BLaER1 treated with 17β-estradiol and CSF1 and Interleukin-3, amounts not matched to agents 10 nM and 100 nM (cell line): ENCODE data around the gene C19orf47.

Experiments used
- H3K27ac ChIP-seq, 11 experiments: shearing (Covaris generic); formaldehyde crosslinking; 2 replicates each; pipeline ENCODE4 v1.8.1; 2022
- H3K27me3 ChIP-seq, 11 experiments: shearing (Covaris generic); formaldehyde crosslinking; 2 replicates each; pipeline ENCODE4 v1.8.1; 2022
- H3K36me3 ChIP-seq, 11 experiments: shearing (Covaris generic); formaldehyde crosslinking; 2 replicates each; pipeline ENCODE4 v1.8.1; 2022
- H3K4me1 ChIP-seq, 10 experiments: shearing (Covaris generic); formaldehyde crosslinking; 2 replicates each; pipeline ENCODE4 v1.8.1; 2022
- H3K4me2 ChIP-seq, 11 experiments: shearing (Covaris generic); formaldehyde crosslinking; 2 replicates each; pipeline ENCODE4 v1.8.1; 2022
- H3K4me3 ChIP-seq, 10 experiments: shearing (Covaris generic); formaldehyde crosslinking; 2 replicates each; pipeline ENCODE4 v1.8.1; 2022
- H3K9ac ChIP-seq, 11 experiments: shearing (Covaris generic); formaldehyde crosslinking; 2 replicates each; pipeline ENCODE4 v1.8.1; 2022
- H3K9me3 ChIP-seq, 11 experiments: shearing (Covaris generic); formaldehyde crosslinking; replicated peaks in 1 of 11; 2 replicates each; pipeline ENCODE4 v1.8.1; 2022
- H4K20me1 ChIP-seq, 11 experiments: shearing (Covaris generic); formaldehyde crosslinking; 2 replicates each; pipeline ENCODE4 v1.8.1; 2022
- Cebpa-rat ChIP-seq, 11 experiments: shearing (Covaris generic); IDR thresholded peaks; 2 replicates each; pipeline ENCODE4 v1.8.1; 2022

Gene C19orf47

DNA sequence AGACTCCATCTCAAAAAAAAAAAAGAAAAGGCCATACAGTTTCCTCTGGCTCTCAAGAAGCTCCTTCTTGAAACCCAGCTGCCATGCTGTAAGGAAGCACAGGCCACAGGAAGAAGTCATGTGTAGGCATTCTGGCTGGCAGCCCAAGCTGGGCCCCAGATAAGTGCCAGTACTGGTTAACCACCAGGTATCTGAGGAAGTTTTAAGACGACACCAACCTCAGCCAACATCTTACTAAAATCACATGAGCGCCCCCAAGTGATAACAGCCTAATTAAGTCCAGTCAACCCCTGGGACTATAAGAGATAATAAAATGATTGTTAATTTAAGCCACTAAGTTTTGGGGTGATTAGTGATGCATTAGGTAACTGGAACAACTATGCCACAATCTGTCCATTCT, 35.7 kb downstream of the C19orf47 start:
- Histone ChIP-seq H3K4me2 (peak overlapping the region in 1 of 11 experiments; percentile 6; a peak in 2 of 22 replicates), H3K27me3 (no peaks in the 10 kb centered on the region), H3K27ac (no peak overlapping the region), H3K9ac (no peak overlapping the region), H4K20me1 (0 out of 22 replicates have a peak, but pooled peaks cover 0 to 3% (median 0%) of the 10 kb centered on the region in 11 experiments), H3K4me3 (no peak overlapping the region), H3K4me1 (peaks cover 13 to 32% (median 24%) of the 10 kb centered on the region in 10 experiments; a peak in 19 of 20 replicates), H3K9me3 (peaks cover 0 to 22% (median 9%) of the 10 kb centered on the region in 11 experiments; a peak in 11 of 22 replicates), H3K36me3 (peaks cover 8 to 38% (median 21%) of the 10 kb centered on the region in 11 experiments; a peak in 16 of 22 replicates)
- TF ChIP-seq Cebpa-rat (IDR thresholded peaks at IDR 0.05), result no peak

DNA sequence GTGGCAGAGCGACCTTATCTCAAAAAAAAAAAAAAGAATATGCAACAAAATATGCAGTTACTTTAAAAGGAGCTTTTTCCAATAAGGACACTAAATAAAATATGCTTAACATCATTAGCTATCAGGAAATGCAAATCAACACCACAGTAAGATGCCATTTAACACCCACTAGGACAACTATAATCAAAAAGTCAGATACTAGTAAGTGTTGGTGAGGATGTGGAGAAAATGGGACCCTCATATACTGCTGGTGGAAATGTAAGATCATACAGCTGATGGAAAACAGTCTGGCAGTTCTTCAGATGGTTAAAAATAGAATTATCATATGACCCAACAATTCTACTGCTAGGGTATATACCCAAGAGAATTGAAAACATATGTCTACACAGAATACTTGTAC, 38.5 kb downstream of the C19orf47 start:
- Histone ChIP-seq H3K4me3 (no peak overlapping the region), H4K20me1 (no peaks in the 10 kb centered on the region), H3K27me3 (no peaks in the 10 kb centered on the region), H3K4me2 (no peak overlapping the region), H3K4me1 (peaks cover 12 to 35% (median 26%) of the 10 kb centered on the region in 10 experiments), H3K9me3 (peaks cover 0 to 22% (median 9%) of the 10 kb centered on the region in 11 experiments; a peak in 11 of 22 replicates), H3K36me3 (peaks cover 0 to 18% (median 11%) of the 10 kb centered on the region in 11 experiments; a peak in 7 of 22 replicates), H3K9ac (no peak overlapping the region), H3K27ac (no peak overlapping the region)
- TF ChIP-seq Cebpa-rat (IDR thresholded peaks at IDR 0.05), result no peak

DNA sequence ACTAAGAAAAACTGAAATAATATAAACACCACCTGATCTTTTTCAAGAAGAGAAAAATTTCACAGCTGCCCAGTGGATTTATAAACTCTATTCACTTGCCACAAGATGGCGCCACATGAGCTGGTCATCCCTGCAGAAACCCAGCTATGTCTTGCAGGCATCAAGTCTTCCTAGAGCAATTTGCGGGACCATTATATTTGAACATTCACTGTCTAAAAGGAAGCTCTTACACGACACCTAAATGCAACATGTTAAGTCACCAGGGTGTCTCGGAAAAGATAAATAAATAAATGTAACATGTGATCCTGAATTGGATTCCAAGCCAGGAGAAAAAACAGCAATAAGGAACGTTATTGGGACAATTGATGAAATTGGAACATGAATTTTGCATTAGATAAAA, 42.8 kb downstream of the C19orf47 start:
- Histone ChIP-seq H4K20me1 (no peaks in the 10 kb centered on the region), H3K9ac (no peak overlapping the region)
- TF ChIP-seq Cebpa-rat (IDR thresholded peaks at IDR 0.05), result no peak

GRCh38 chr19:40304306-40304705, 43.9 kb downstream of the C19orf47 start:
- peak overlapping the region in 8 of 11 experiments; percentile 2 to 24 (median 18); a peak in 7 of 22 replicates for H3K9ac ChIP-seq
- H3K4me3 ChIP-seq, result no peak overlapping the region
- no peak overlapping the region for H3K27ac ChIP-seq

More for the DNA sequence above, 42.8 kb downstream of the C19orf47 start:
- Histone ChIP-seq H3K27ac (no peak overlapping the region), H3K4me2 (0 out of 22 replicates have a peak overlapping the region, but pooled peaks of 1 of the 11 experiments have one; percentile 8), H3K36me3 (no peaks in the 10 kb centered on the region), H3K4me3 (no peak overlapping the region), H3K4me1 (peaks cover 10 to 32% (median 29%) of the 10 kb centered on the region in 10 experiments), H3K27me3 (no peaks in the 10 kb centered on the region), H3K9me3 (no peaks in the 10 kb centered on the region)

GRCh38 chr19:40303765-40304164, 44.4 kb downstream of the C19orf47 start:
- no peak for TF ChIP-seq Cebpa-rat (IDR thresholded peaks at IDR 0.05)
- Histone ChIP-seq H4K20me1 (no peaks in the 10 kb centered on the region), H3K9ac (0 out of 22 replicates have a peak overlapping the region, but pooled peaks of 1 of the 11 experiments have one; percentile 24), H3K27ac (no peak overlapping the region), H3K4me1 (peaks cover 10 to 30% (median 28%) of the 10 kb centered on the region in 10 experiments), H3K9me3 (no peaks in the 10 kb centered on the region), H3K27me3 (no peaks in the 10 kb centered on the region), H3K4me2 (peak overlapping the region in 2 of 11 experiments; percentile 31 to 54; a peak in 4 of 22 replicates), H3K4me3 (no peak overlapping the region), H3K36me3 (no peaks in the 10 kb centered on the region)

More at GRCh38 chr19:40304306-40304705, 43.9 kb downstream of the C19orf47 start:
- H3K4me2 ChIP-seq, result peak overlapping the region in 7 of 11 experiments; percentile 1 to 54 (median 31); a peak in 11 of 22 replicates
- H4K20me1 ChIP-seq, result no peaks in the 10 kb centered on the region
- H3K27me3 ChIP-seq, result no peaks in the 10 kb centered on the region
- H3K4me1 ChIP-seq, result peaks cover 10 to 31% (median 28%) of the 10 kb centered on the region in 10 experiments
- H3K36me3 ChIP-seq, result no peaks in the 10 kb centered on the region
- TF ChIP-seq Cebpa-rat (IDR thresholded peaks at IDR 0.05), result no peak
- no peaks in the 10 kb centered on the region for H3K9me3 ChIP-seq

- no peaks in the 10 kb centered on the region for H3K9me3 ChIP-seq
Measured at GRCh38 chr19:40302224-40303011, 45.8 kb downstream of the C19orf47 start.

GRCh38 chr19:40300668-40301067, 47.5 kb downstream of the C19orf47 start:
- Histone ChIP-seq H3K36me3 (no peaks in the 10 kb centered on the region), H3K27me3 (no peaks in the 10 kb centered on the region), H3K27ac (no peak overlapping the region)

More at GRCh38 chr19:40302224-40303011, 45.8 kb downstream of the C19orf47 start:
- Histone ChIP-seq H3K4me2 (no peak overlapping the region), H3K4me1 (peaks cover 0 to 24% (median 18%) of the 10 kb centered on the region in 10 experiments; a peak in 18 of 20 replicates), H3K27ac (no peak overlapping the region), H3K4me3 (no peak overlapping the region), H3K27me3 (no peaks in the 10 kb centered on the region), H3K9ac (0 out of 22 replicates have a peak overlapping the region, but pooled peaks of 1 of the 11 experiments have one; percentile 21), H4K20me1 (no peaks in the 10 kb centered on the region), H3K36me3 (no peaks in the 10 kb centered on the region)
- no peak for TF ChIP-seq Cebpa-rat (IDR thresholded peaks at IDR 0.05)

DNA sequence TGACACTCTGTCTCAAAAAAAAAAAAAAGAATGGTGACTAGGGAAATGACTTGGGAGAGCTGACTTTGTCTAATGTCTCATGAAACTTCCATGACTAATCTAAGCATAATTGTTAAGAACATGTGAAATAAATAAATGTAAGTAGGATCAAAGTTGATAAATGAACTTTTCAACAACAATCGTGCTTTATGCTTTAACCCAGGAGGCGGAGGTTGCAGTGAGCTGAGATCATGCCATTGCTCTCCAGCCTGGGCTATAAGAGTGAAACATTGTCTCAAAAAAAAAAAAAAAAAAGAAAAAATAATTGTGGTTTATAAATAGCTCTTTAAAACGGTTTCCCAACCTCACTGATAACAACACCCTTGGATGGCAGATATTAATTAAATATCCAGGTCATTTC, 50.2 kb downstream of the C19orf47 start:
- no peak overlapping the region for H3K9ac ChIP-seq
- TF ChIP-seq Cebpa-rat (IDR thresholded peaks at IDR 0.05), result no peak
- H3K27ac ChIP-seq, result no peak overlapping the region

More at GRCh38 chr19:40300668-40301067, 47.5 kb downstream of the C19orf47 start:
- no peaks in the 10 kb centered on the region for H3K9me3 ChIP-seq
- no peak overlapping the region for H3K4me3 ChIP-seq
- H3K4me2 ChIP-seq, result no peak overlapping the region
- no peak overlapping the region for H3K9ac ChIP-seq
- H3K4me1 ChIP-seq, result peaks cover 0 to 24% (median 16%) of the 10 kb centered on the region in 10 experiments; a peak in 17 of 20 replicates
- no peaks in the 10 kb centered on the region for H4K20me1 ChIP-seq
- no peak for TF ChIP-seq Cebpa-rat (IDR thresholded peaks at IDR 0.05)

DNA sequence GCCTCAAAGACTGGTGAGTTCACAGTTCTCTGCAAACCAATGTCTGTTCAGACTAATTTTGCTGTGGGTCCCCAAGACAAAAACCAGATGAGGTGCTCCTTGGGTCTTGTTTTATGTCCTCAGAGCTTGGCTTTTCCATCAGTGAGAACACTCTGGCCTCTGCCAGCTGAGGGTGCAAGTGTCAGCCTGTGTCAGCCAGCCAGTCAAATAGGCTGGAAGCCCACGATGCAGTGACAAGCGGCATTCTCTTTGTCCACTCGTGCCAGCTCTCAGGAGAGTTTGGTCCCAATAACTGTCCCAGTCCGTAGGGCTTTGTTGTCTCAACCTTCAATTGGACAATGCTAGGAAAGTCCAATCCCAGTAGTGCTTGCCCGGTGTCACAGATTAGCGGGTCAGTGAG, 53.6 kb downstream of the C19orf47 start:
- no peak overlapping the region for H3K9ac ChIP-seq
- peaks cover 0 to 11% (median 0%) of the 10 kb centered on the region in 10 experiments; a peak in 4 of 20 replicates for H3K4me1 ChIP-seq
- no peaks in the 10 kb centered on the region for H3K36me3 ChIP-seq
- no peak overlapping the region for H3K4me2 ChIP-seq
- no peaks in the 10 kb centered on the region for H3K9me3 ChIP-seq
- TF ChIP-seq Cebpa-rat (IDR thresholded peaks at IDR 0.05), result no peak
- no peak overlapping the region for H3K4me3 ChIP-seq
- no peak overlapping the region for H3K27ac ChIP-seq
- H3K27me3 ChIP-seq, result no peaks in the 10 kb centered on the region
- H4K20me1 ChIP-seq, result no peaks in the 10 kb centered on the region

More for the DNA sequence above, 50.2 kb downstream of the C19orf47 start:
- Histone ChIP-seq H3K4me1 (peaks cover 0 to 11% (median 0%) of the 10 kb centered on the region in 10 experiments; a peak in 4 of 20 replicates), H3K36me3 (no peaks in the 10 kb centered on the region), H3K27me3 (no peaks in the 10 kb centered on the region), H3K4me3 (no peak overlapping the region), H3K9me3 (no peaks in the 10 kb centered on the region), H4K20me1 (no peaks in the 10 kb centered on the region), H3K4me2 (no peak overlapping the region)
